GM23248 (cell line): Measurements from ENCODE around the gene LRMDA.

Experiments
- EZH2 ChIP-seq: fragments of 200-600 bp; sonication (generic); IDR thresholded peaks from 2 replicates; pipeline ENCODE4 v1.6.1; 2018; ENCODE audit warnings: antibody characterized with exemption, mild to moderate bottlenecking; ENCODE audit not compliant: insufficient read depth, poor library complexity, severe bottlenecking
- EZH2phosphoT487 ChIP-seq: fragments of 200-600 bp; sonication (generic); IDR thresholded peaks from 2 replicates; pipeline ENCODE4 v1.6.1; 2018; ENCODE audit warnings: antibody characterized with exemption, moderate library complexity, mild to moderate bottlenecking, low read depth; ENCODE audit not compliant: insufficient read depth

- TF ChIP-seq EZH2 (no peak), EZH2phosphoT487 (no peak)
Measured at GRCh38 chr10:76073524-76073923, 642.1 kb downstream of the LRMDA start.
